H1 (cell line): ENCODE results near the gene TANC1. TPM values are rescaled to one million over a fixed set of nuclear protein-coding genes. Genes with fewer than 3 reads are reported as not detected.

Source experiments
- CTCF ChIA-PET: fragments of 300-600 bp; sonication (Branson Sonifier 250); formaldehyde crosslinking; loops from one replicate; lab custom pipeline; 2021; ENCODE audit not compliant: partially characterized antibody; lab: Charles Lee
- POLR2A ChIA-PET: fragments of 300-600 bp; sonication (Branson Sonifier 250); formaldehyde crosslinking; loops from one replicate; lab custom pipeline; 2021; ENCODE audit warnings: inconsistent platforms; ENCODE audit not compliant: partially characterized antibody; lab: Charles Lee
- DNase-seq, 2 experiments: peaks; one replicate each; pipeline versions ENCODE4 v3.0.0 to v3.0.0-alpha.2; 2010 to 2022; ENCODE audit warnings: low spot score in 2 of 2, low read depth in 1 of 2, mixed read lengths in 1 of 2
- FAIRE-seq: peaks from 2 replicates; lab custom pipeline; 2011; peaks lifted over from hg19 to GRCh38; lab: Jason Lieb, UNC
- H2AFZ ChIP-seq: 2 replicates; pipeline ENCODE4 v1.8.1; 2012; ENCODE audit warnings: low read length, inconsistent platforms
- H2AK5ac ChIP-seq: 2 replicates; pipeline ENCODE4 v1.6.1; 2013; ENCODE audit warnings: low read depth, low read length
- H2BK120ac ChIP-seq: replicated peaks from 2 replicates; pipeline ENCODE3; 2013; ENCODE audit warnings: low read depth, low read length, inconsistent platforms
- H2BK12ac ChIP-seq: 2 replicates; pipeline ENCODE4 v1.6.1; 2013; ENCODE audit warnings: low read depth, low read length
- H2BK15ac ChIP-seq: 2 replicates; pipeline ENCODE4 v1.6.1; 2013; ENCODE audit warnings: low read length
- H2BK20ac ChIP-seq: 2 replicates; pipeline ENCODE4 v1.6.1; 2013; ENCODE audit warnings: low read length
- H2BK5ac ChIP-seq: 2 replicates; pipeline ENCODE4 v1.6.1; 2013; ENCODE audit warnings: low read depth, low read length
- H3K14ac ChIP-seq: 2 replicates; pipeline ENCODE4 v1.6.1; 2013; ENCODE audit warnings: inconsistent platforms; ENCODE audit not compliant: insufficient read length
- H3K18ac ChIP-seq: 2 replicates; pipeline ENCODE4 v1.6.1; 2013; ENCODE audit warnings: low read length; ENCODE audit errors: extremely low read depth
- H3K23ac ChIP-seq: 2 replicates; pipeline ENCODE4 v1.6.1; 2013; ENCODE audit warnings: inconsistent platforms; ENCODE audit not compliant: insufficient read length
- H3K23me2 ChIP-seq: 2 replicates; pipeline ENCODE4 v1.6.1; 2013; ENCODE audit warnings: low read depth, low read length
- H3K27ac ChIP-seq: 2 replicates; pipeline ENCODE4 v1.6.1; 2011; ENCODE audit warnings: low read depth, low read length, inconsistent platforms
- H3K27me3 ChIP-seq, 4 experiments: replicated peaks in 1 of 4; 1 replicate in 1 of 4; 2 replicates in 3 of 4; pipeline versions ENCODE4 v1.6.1 to v1.8.1; 2011 to 2013; ENCODE audit warnings: low read length in 3 of 4, mild to moderate bottlenecking in 3 of 4, inconsistent platforms in 2 of 4, mixed read lengths in 2 of 4, moderate library complexity in 1 of 4; ENCODE audit not compliant: control insufficient read depth in 3 of 4, insufficient read depth in 3 of 4; ENCODE audit errors: extremely low read depth in 1 of 4
- H3K36me3 ChIP-seq, 4 experiments: 2 replicates each; pipeline versions ENCODE4 v1.6.1 to v1.8.1; 2011 to 2013; ENCODE audit warnings: mild to moderate bottlenecking in 4 of 4, low read length in 3 of 4, moderate library complexity in 2 of 4, control low read depth in 1 of 4, inconsistent platforms in 1 of 4; ENCODE audit not compliant: insufficient read depth in 4 of 4, control insufficient read depth in 2 of 4
- H3K4ac ChIP-seq: replicated peaks from 2 replicates; pipeline ENCODE3; 2013; ENCODE audit warnings: low read length, low read depth, mixed read lengths, inconsistent platforms; ENCODE audit not compliant: insufficient read length
- H3K4me1 ChIP-seq, 4 experiments: replicated peaks in 1 of 4; 1 replicate in 1 of 4; 2 replicates in 3 of 4; pipeline versions ENCODE4 v1.6.1 to v1.8.1; 2011 to 2013; ENCODE audit warnings: low read length in 3 of 4, inconsistent platforms in 2 of 4, mixed read lengths in 1 of 4; ENCODE audit not compliant: insufficient read depth in 4 of 4, control insufficient read depth in 3 of 4
- H3K4me2 ChIP-seq, 2 experiments: 2 replicates each; pipeline versions ENCODE4 v1.6.1 to v1.8.1; 2011 to 2013; ENCODE audit warnings: low read depth in 2 of 2, low read length in 2 of 2, control low read depth in 1 of 2, inconsistent platforms in 1 of 2, mild to moderate bottlenecking in 1 of 2; ENCODE audit not compliant: insufficient read depth in 1 of 2
- H3K4me3 ChIP-seq, 4 experiments: fragments of 200-600, 300-600 bp in 1 of 4; sonication (generic), shearing (Covaris generic), sonication (Bioruptor Twin) in 1 of 4; 2 replicates each; pipeline versions ENCODE4 v1.5.1 to v1.8.1; 2011 to 2016; ENCODE audit warnings: low read length in 4 of 4, low read depth in 3 of 4, control low read depth in 2 of 4, inconsistent platforms in 2 of 4, mild to moderate bottlenecking in 2 of 4, mixed read lengths in 1 of 4, moderate library complexity in 1 of 4; ENCODE audit not compliant: insufficient read depth in 2 of 4; ENCODE audit errors: extremely low read depth in 1 of 4
- H3K56ac ChIP-seq: replicated peaks from 2 replicates; pipeline ENCODE3; 2013; ENCODE audit warnings: low read depth, mild to moderate bottlenecking, mixed read lengths, low read length, inconsistent platforms; ENCODE audit not compliant: insufficient read length
- H3K79me1 ChIP-seq: 2 replicates; pipeline ENCODE4 v1.6.1; 2013; ENCODE audit warnings: low read depth, low read length, control low read depth
- H3K79me2 ChIP-seq, 2 experiments: 2 replicates each; pipeline versions ENCODE4 v1.6.1 to v1.8.1; 2012 to 2013; ENCODE audit warnings: low read length in 2 of 2, mild to moderate bottlenecking in 2 of 2, inconsistent platforms in 1 of 2; ENCODE audit not compliant: insufficient read depth in 2 of 2, control insufficient read depth in 1 of 2
- H3K9ac ChIP-seq, 4 experiments: replicated peaks in 1 of 4; 1 replicate in 1 of 4; 2 replicates in 3 of 4; pipeline versions ENCODE4 v1.6.1 to v1.8.1; 2011 to 2013; ENCODE audit warnings: low read depth in 3 of 4, low read length in 3 of 4, control low read depth in 2 of 4, mild to moderate bottlenecking in 2 of 4, moderate library complexity in 2 of 4, inconsistent platforms in 1 of 4; ENCODE audit errors: extremely low read depth in 1 of 4
- H3K9me3 ChIP-seq, 2 experiments: 2 replicates each; pipeline versions ENCODE4 v1.6.1 to v1.8.1; 2012 to 2013; ENCODE audit warnings: mild to moderate bottlenecking in 2 of 2, moderate library complexity in 2 of 2, control low read depth in 1 of 2, inconsistent platforms in 1 of 2, low read depth in 1 of 2, low read length in 1 of 2, mixed read lengths in 1 of 2; ENCODE audit not compliant: insufficient read depth in 2 of 2
- H4K20me1 ChIP-seq, 2 experiments: replicated peaks in 1 of 2; 2 replicates each; pipeline versions ENCODE3 to v1.8.1; 2011 to 2013; ENCODE audit warnings: inconsistent platforms in 2 of 2, low read length in 2 of 2, mild to moderate bottlenecking in 1 of 2; ENCODE audit not compliant: insufficient read depth in 2 of 2, control insufficient read depth in 1 of 2
- H4K5ac ChIP-seq: 2 replicates; pipeline ENCODE4 v1.6.1; 2013; ENCODE audit warnings: low read length, low read depth, mixed read lengths, inconsistent platforms; ENCODE audit not compliant: insufficient read length
- H4K8ac ChIP-seq: 2 replicates; pipeline ENCODE4 v1.8.0; 2013; ENCODE audit warnings: mild to moderate bottlenecking, moderate library complexity, low read length, inconsistent platforms; ENCODE audit not compliant: insufficient read depth; ENCODE audit errors: extremely low read depth
- H4K91ac ChIP-seq: replicated peaks from 2 replicates; pipeline ENCODE3; 2013; ENCODE audit warnings: low read length, mixed read lengths, inconsistent platforms; ENCODE audit not compliant: insufficient read length
- CEBPB ChIP-seq: IDR thresholded peaks from 2 replicates; pipeline ENCODE4 v1.6.1; 2012; ENCODE audit warnings: low read depth, low read length
- CREB1 ChIP-seq: IDR thresholded peaks from 2 replicates; pipeline ENCODE4 v1.6.1; 2012; ENCODE audit warnings: inconsistent platforms
- CTBP2 ChIP-seq: IDR thresholded peaks from 2 replicates; pipeline ENCODE4 v1.7.0; 2011; ENCODE audit warnings: borderline replicate concordance, mild to moderate bottlenecking, moderate library complexity, mixed read lengths, low read length; ENCODE audit not compliant: insufficient read depth, insufficient read length
- GTF2F1 ChIP-seq: IDR thresholded peaks from 2 replicates; pipeline ENCODE4 v1.6.1; 2012; ENCODE audit warnings: low read depth, low read length, improper control_type of control experiment, borderline replicate concordance
- JUN ChIP-seq: IDR thresholded peaks from 2 replicates; pipeline ENCODE4 v1.6.1; 2011; ENCODE audit warnings: low read depth, mild to moderate bottlenecking, improper control_type of control experiment, low read length
- JUND ChIP-seq: IDR thresholded peaks from 2 replicates; pipeline ENCODE4 v1.6.1; 2011; ENCODE audit warnings: mild to moderate bottlenecking, improper control_type of control experiment, low read length
- PHF8 ChIP-seq: fragments of 200-600 bp; sonication (generic); conservative IDR thresholded peaks from 2 replicates; pipeline ENCODE4 v1.7.1; 2012; ENCODE audit warnings: low read depth, mild to moderate bottlenecking, inconsistent platforms, low read length, moderate library complexity
- TAF7 ChIP-seq: optimal IDR thresholded peaks from 2 replicates; pipeline ENCODE3; 2011; ENCODE audit warnings: low read depth, mild to moderate bottlenecking, inconsistent platforms, low read length, moderate library complexity, borderline replicate concordance
- YY1 ChIP-seq: IDR thresholded peaks from 2 replicates; pipeline ENCODE4 v1.6.1; 2011; ENCODE audit warnings: low read depth, mild to moderate bottlenecking, low read length
- WGBS, 2 experiments: shearing (Covaris generic) in 1 of 2; methylation state at CpG; one replicate each; pipeline versions ENCODE4 v1.1.6 to v1.1.7; 2013 to 2015; ENCODE audit warnings: low lambda C conversion rate in 2 of 2, mixed read lengths in 2 of 2, inconsistent platforms in 1 of 2, low coverage in 1 of 2, missing lambda C conversion rate in 1 of 2; ENCODE audit not compliant: insufficient replicate concordance in 2 of 2, insufficient coverage in 1 of 2, insufficient read length in 1 of 2; ENCODE audit errors: extremely low coverage in 1 of 2, missing lambda C conversion rate in 1 of 2; 5-methylcytosine and 5-hydroxymethylcytosine counted together
- polyA plus RNA-seq, 7 experiments: library from polyadenylated mRNA; depleted of rRNA in 3 of 7; stranded (reverse) in 5 of 7; unstranded in 2 of 7; fragments of >200 nt in 5 of 7; fragments of 200-250 nt in 2 of 7; gene quantifications; 1 replicate in 5 of 7; 2 replicates in 1 of 7; 4 replicates in 1 of 7; pipeline versions ENCODE4 v1.2.1 to v1.2.3, GENCODE V29; 2011 to 2013; ENCODE audit warnings: missing spikeins in 2 of 7, mixed read lengths in 2 of 7
- total RNA-seq: library from RNA; stranded (reverse); fragmentation: NEBNext Ultra II Directional; extraction: Animal tissue kit (Norgen Biotek cat#: 25700); gene quantifications from 2 replicates; pipeline ENCODE4 v1.2.1, GENCODE V29; 2021
- TF ChIP-seq, protein P1 (sequence below): IDR thresholded peaks from 2 replicates; pipeline ENCODE4 v1.6.1; 2012; ENCODE audit warnings: inconsistent platforms

The TANC1 gene
- total and polyA plus RNA-seq, 2 of the 8 experiments (the other 6 are each of a cell fraction or from before 2014, with no cell fraction given): 4.1 to 7.6 TPM

DNA sequence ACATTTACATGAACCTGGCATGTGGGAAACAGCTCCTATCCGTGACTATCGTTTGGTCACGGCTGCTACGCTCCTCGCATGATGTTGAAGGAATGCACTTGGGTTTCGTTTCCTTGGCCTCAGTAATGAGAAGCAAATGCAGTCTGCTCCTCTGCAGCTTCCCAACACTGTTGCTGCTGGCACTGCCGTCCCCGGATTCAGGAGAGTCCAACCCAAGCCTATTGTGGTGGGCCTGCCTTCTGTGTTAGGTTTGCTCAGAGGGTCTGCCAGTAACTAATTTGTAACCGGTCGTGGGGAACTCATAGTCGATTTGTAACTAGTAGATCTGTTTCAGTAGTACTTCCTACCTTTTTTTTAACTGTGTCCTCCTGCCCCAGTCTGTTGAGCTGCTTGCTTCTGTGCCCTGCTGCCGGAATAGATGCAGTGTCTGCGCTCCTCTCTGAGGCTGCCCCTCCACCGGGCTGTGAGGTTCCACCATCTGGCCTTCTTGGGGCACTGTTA, 259.7 kb downstream of the TANC1 start:
- no peak overlapping the region for H4K5ac ChIP-seq
- no peaks in the 10 kb centered on the region for H3K79me2 ChIP-seq
- no peak overlapping the region for H3K27ac ChIP-seq
- no peak overlapping the region for H4K91ac ChIP-seq
- H3K79me1 ChIP-seq: no peaks in the 10 kb centered on the region
- H2BK15ac ChIP-seq: no peak overlapping the region
- no peak overlapping the region for H2BK12ac ChIP-seq
- DNase-seq (no peak), FAIRE-seq (no peak)
- H3K4me3 ChIP-seq: no peak overlapping the region
- no peak overlapping the region for H3K14ac ChIP-seq
- H3K4me2 ChIP-seq: no peak overlapping the region
- H3K27me3 ChIP-seq: no peaks in the 10 kb centered on the region; a peak in 1 of 7 replicates
- no peak overlapping the region for H2BK120ac ChIP-seq
- no peak overlapping the region for H3K18ac ChIP-seq
- TF ChIP-seq PHF8 (no peak), CTBP2 (no peak), JUN (no peak), TAF7 (no peak), CEBPB (no peak), GTF2F1 (no peak), CREB1 (no peak), JUND (no peak), YY1 (no peak)
- TF ChIP-seq, protein P1, sequence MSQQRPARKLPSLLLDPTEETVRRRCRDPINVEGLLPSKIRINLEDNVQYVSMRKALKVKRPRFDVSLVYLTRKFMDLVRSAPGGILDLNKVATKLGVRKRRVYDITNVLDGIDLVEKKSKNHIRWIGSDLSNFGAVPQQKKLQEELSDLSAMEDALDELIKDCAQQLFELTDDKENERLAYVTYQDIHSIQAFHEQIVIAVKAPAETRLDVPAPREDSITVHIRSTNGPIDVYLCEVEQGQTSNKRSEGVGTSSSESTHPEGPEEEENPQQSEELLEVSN: no peak
- H3K23ac ChIP-seq: no peak overlapping the region
- H4K20me1 ChIP-seq: peaks cover 0 to 6% of the 10 kb centered on the region in 2 experiments
- CTCF ChIA-PET: interaction anchor here (0.5 to 4.2 kb wide), 3 partner anchors 13 to 407 kb away, joined by 3 to 19 read pairs (median 3); no protein-coding TSS in a partner anchor
- no peaks in the 10 kb centered on the region for H3K23me2 ChIP-seq
- H2AFZ ChIP-seq: no peak overlapping the region
- H2AK5ac ChIP-seq: no peak overlapping the region
- POLR2A ChIA-PET: no interaction called here
- no peaks in the 10 kb centered on the region for H3K4me1 ChIP-seq
- H2BK20ac ChIP-seq: no peak overlapping the region
- no peak overlapping the region for H2BK5ac ChIP-seq
- H3K36me3 ChIP-seq: peaks cover 0 to 6% (median 1%) of the 10 kb centered on the region in 4 experiments; a peak in 1 of 8 replicates
- 93% methylated on average over 14 of the region's 14 CpGs; no CpG with 5 or more reads in 1 of the 2 experiments for WGBS, 2 experiments
- H3K9me3 ChIP-seq: no peaks in the 10 kb centered on the region
- H3K56ac ChIP-seq: no peak overlapping the region
- H4K8ac ChIP-seq: no peak overlapping the region
- H3K4ac ChIP-seq: no peak overlapping the region
- no peak overlapping the region for H3K9ac ChIP-seq
